ENCODE data around the gene APBA1. TPM values are rescaled to one million over a fixed set of nuclear protein-coding genes. Genes with fewer than 3 reads are reported as not detected.

APBA1 gene
- total RNA-seq, 1 experiment from 2014 or later, result 0.34 TPM

- Mint-ChIP-seq H3K27ac (ENCODE audit: unreplicated experiment) (no peak overlapping the region), H3K4me3 (ENCODE audit: unreplicated experiment) (no peak overlapping the region), H3K4me1 (ENCODE audit: low read depth, unreplicated experiment) (no peaks in the 10 kb centered on the region), H3K27me3 (ENCODE audit: insufficient read depth, unreplicated experiment) (no peaks in the 10 kb centered on the region), H3K36me3 (ENCODE audit: insufficient read depth, unreplicated experiment) (no peaks in the 10 kb centered on the region), H3K9me3 (ENCODE audit: unreplicated experiment) (no peaks in the 10 kb centered on the region)
- TF ChIP-seq CTCF (IDR thresholded peaks at IDR 0.05; ENCODE audit: insufficient read depth in 1 of 2, low read depth in 1 of 2, low read length in 1 of 2, severe bottlenecking in 1 of 2, unreplicated experiment in 1 of 2), result no peak
- no peak for DNase-seq
- H3K36me3 ChIP-seq (ENCODE audit: control insufficient read depth, insufficient read depth, low read length), result no peaks in the 10 kb centered on the region
- no peaks in the 10 kb centered on the region for H3K9me3 ChIP-seq
- CTCF ChIA-PET, result no interaction called here
- H3K4me3 ChIP-seq (ENCODE audit: low read depth, low read length), result no peak overlapping the region
- no peaks in the 10 kb centered on the region for H3K27me3 ChIP-seq (replicated peaks; ENCODE audit: control insufficient read depth, insufficient read depth, low read length)
- POLR2A ChIA-PET, result no interaction called here
- BruUV-seq (replicated peaks), result no TSS peak
- no peaks in the 10 kb centered on the region for H3K4me1 ChIP-seq
- intact Hi-C loops (cut with micrococcal nuclease; ENCODE audit: unreplicated experiment), result no loop called here
Observed at GRCh38 chr9:69395718-69396117, 276.5 kb downstream of the APBA1 start.

- H3K4me1 ChIP-seq, result no peaks in the 10 kb centered on the region
- TF ChIP-seq CTCF (IDR thresholded peaks at IDR 0.05; ENCODE audit: insufficient read depth in 1 of 2, low read depth in 1 of 2, low read length in 1 of 2, severe bottlenecking in 1 of 2, unreplicated experiment in 1 of 2), result no peak
- POLR2A ChIA-PET, result no interaction called here
- H3K9me3 Mint-ChIP-seq (ENCODE audit: unreplicated experiment), result no peaks in the 10 kb centered on the region
- H3K36me3 Mint-ChIP-seq (ENCODE audit: insufficient read depth, unreplicated experiment), result no peaks in the 10 kb centered on the region
- BruUV-seq (replicated peaks), result no TSS peak
- H3K4me1 Mint-ChIP-seq (ENCODE audit: low read depth, unreplicated experiment), result no peaks in the 10 kb centered on the region
- intact Hi-C loops (cut with micrococcal nuclease; ENCODE audit: unreplicated experiment), result no loop called here
- H3K27me3 Mint-ChIP-seq (ENCODE audit: insufficient read depth, unreplicated experiment), result no peaks in the 10 kb centered on the region
- no peak overlapping the region for H3K4me3 Mint-ChIP-seq (ENCODE audit: unreplicated experiment)
- no peaks in the 10 kb centered on the region for H3K27me3 ChIP-seq (replicated peaks; ENCODE audit: control insufficient read depth, insufficient read depth, low read length)
- H3K9me3 ChIP-seq, result no peaks in the 10 kb centered on the region
- CTCF ChIA-PET, result no interaction called here
- H3K27ac Mint-ChIP-seq (ENCODE audit: unreplicated experiment), result no peak overlapping the region
- H3K4me3 ChIP-seq (ENCODE audit: low read depth, low read length), result no peak overlapping the region
- H3K36me3 ChIP-seq (ENCODE audit: control insufficient read depth, insufficient read depth, low read length), result no peaks in the 10 kb centered on the region
- no peak for DNase-seq
Observed at GRCh38 chr9:69393425-69393824, 278.7 kb downstream of the APBA1 start.

GRCh38 chr9:69392826-69393225 is 279.3 kb downstream of the APBA1 start:
- no peaks in the 10 kb centered on the region for H3K9me3 Mint-ChIP-seq (ENCODE audit: unreplicated experiment)
- no peak overlapping the region for H3K4me3 ChIP-seq (ENCODE audit: low read depth, low read length)
- no peaks in the 10 kb centered on the region for H3K4me1 Mint-ChIP-seq (ENCODE audit: low read depth, unreplicated experiment)
- BruUV-seq (replicated peaks), result no TSS peak
- H3K27ac Mint-ChIP-seq (ENCODE audit: unreplicated experiment), result no peak overlapping the region
- POLR2A ChIA-PET, result no interaction called here
- H3K4me3 Mint-ChIP-seq (ENCODE audit: unreplicated experiment), result no peak overlapping the region
- no peaks in the 10 kb centered on the region for H3K27me3 ChIP-seq (replicated peaks; ENCODE audit: control insufficient read depth, insufficient read depth, low read length)
- TF ChIP-seq CTCF (IDR thresholded peaks at IDR 0.05; ENCODE audit: insufficient read depth in 1 of 2, low read depth in 1 of 2, low read length in 1 of 2, severe bottlenecking in 1 of 2, unreplicated experiment in 1 of 2), result no peak
- intact Hi-C loops (cut with micrococcal nuclease; ENCODE audit: unreplicated experiment), result no loop called here
- no peaks in the 10 kb centered on the region for H3K36me3 Mint-ChIP-seq (ENCODE audit: insufficient read depth, unreplicated experiment)
- CTCF ChIA-PET, result no interaction called here
- H3K9me3 ChIP-seq, result no peaks in the 10 kb centered on the region
- H3K27me3 Mint-ChIP-seq (ENCODE audit: insufficient read depth, unreplicated experiment), result no peaks in the 10 kb centered on the region
- no peak for DNase-seq
- H3K4me1 ChIP-seq, result no peaks in the 10 kb centered on the region
- no peaks in the 10 kb centered on the region for H3K36me3 ChIP-seq (ENCODE audit: control insufficient read depth, insufficient read depth, low read length)
